ENCODE results near the gene MED6.

MED6 gene

DNA sequence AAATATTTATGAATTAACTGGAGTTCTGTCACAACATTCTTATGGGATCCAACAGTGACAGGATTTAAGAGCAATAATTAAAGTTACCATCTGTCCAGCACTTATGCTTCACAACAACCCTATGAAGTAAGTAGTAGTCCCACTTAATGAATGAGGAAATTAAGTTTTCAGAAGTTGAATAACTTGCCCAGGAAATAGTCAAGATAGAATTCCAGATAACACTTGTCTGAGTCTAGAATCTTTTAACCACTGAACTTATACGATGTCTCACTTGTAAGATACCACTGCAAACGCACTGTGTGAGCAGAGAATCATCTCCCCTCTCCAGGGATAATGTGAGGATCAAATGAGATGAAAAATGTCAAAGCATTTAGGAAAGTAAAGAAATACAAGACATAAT is 38.0 kb upstream of the MED6 start:
- TF ChIP-seq, protein P1, sequence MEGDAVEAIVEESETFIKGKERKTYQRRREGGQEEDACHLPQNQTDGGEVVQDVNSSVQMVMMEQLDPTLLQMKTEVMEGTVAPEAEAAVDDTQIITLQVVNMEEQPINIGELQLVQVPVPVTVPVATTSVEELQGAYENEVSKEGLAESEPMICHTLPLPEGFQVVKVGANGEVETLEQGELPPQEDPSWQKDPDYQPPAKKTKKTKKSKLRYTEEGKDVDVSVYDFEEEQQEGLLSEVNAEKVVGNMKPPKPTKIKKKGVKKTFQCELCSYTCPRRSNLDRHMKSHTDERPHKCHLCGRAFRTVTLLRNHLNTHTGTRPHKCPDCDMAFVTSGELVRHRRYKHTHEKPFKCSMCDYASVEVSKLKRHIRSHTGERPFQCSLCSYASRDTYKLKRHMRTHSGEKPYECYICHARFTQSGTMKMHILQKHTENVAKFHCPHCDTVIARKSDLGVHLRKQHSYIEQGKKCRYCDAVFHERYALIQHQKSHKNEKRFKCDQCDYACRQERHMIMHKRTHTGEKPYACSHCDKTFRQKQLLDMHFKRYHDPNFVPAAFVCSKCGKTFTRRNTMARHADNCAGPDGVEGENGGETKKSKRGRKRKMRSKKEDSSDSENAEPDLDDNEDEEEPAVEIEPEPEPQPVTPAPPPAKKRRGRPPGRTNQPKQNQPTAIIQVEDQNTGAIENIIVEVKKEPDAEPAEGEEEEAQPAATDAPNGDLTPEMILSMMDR (IDR thresholded peaks at IDR 0.05; ENCODE audit: low read length), result no peak
- Histone ChIP-seq H3F3A (ENCODE audit: insufficient read depth, low read length) (no peaks in the 10 kb centered on the region), H3K27me3 (replicated peaks; ENCODE audit: insufficient read depth, low read length) (no peaks in the 10 kb centered on the region), H3K4me2 (ENCODE audit: low read depth, low read length) (no peak overlapping the region), H3K9me2 (replicated peaks; ENCODE audit: insufficient read depth, low read length) (no peaks in the 10 kb centered on the region), H3K79me2 (ENCODE audit: low read length) (no peaks in the 10 kb centered on the region), H3K27ac (ENCODE audit: low read length) (no peak overlapping the region), H3K4me3 (ENCODE audit: low read length) (no peak overlapping the region), H4K20me1 (ENCODE audit: insufficient read depth, low read length) (no peaks in the 10 kb centered on the region), H3K9me3 (replicated peaks; ENCODE audit: insufficient read depth, low read length) (no peaks in the 10 kb centered on the region), H2AFZ (ENCODE audit: low read length) (no peak overlapping the region), H3K9ac (ENCODE audit: low read length) (no peak overlapping the region), H3K4me1 (ENCODE audit: low read length) (peaks cover 6% of the 10 kb centered on the region; the same call in 1 of the 2 replicates), H3K36me3 (replicated peaks; ENCODE audit: insufficient read depth, low read length) (no peaks in the 10 kb centered on the region)
- no peak for DNase-seq

DNA sequence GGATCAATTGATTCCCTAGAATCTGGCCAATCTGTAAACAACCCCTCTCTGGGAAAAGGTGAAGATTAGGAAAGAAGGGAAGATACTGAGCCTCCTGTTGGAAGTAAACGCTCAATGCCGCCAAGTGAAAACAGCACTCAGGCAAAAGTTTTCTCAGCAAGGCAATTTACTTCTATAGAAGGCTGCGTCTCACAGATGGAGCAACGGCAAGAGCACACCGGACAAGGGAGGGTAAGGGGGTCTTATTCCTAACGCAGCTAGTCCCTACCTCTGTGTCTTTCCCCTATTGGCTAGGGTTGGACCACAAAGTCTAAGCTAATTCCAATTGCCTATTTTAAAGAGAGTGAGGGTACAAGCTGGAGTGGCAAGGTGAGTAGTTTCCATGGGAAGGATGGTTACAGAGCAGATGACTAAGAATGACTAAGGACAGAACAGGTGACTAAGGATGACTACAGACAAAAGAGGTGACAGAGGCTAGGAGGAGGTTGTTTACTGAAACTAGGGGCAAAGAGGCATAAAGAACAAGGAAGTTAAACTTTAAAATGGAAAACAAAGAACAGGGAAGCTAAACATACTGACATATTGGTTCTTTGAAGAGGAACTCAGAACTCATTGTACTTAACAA is 35.6 kb upstream of the MED6 start:
- no peak overlapping the region for H3K27ac ChIP-seq (ENCODE audit: low read length)
- TF ChIP-seq, protein P1 (IDR thresholded peaks at IDR 0.05; ENCODE audit: low read length), result no peak
- TF ChIP-seq EZH2 (optimal IDR thresholded peaks at IDR 0.05; ENCODE audit: low read depth, low read length) (no peak), EZH2phosphoT487 (IDR thresholded peaks at IDR 0.05; ENCODE audit: low read length) (no peak)
- peaks cover 6% of the 10 kb centered on the region; the same call in 1 of the 2 replicates for H3K4me1 ChIP-seq (ENCODE audit: low read length)
- H3K4me3 ChIP-seq (ENCODE audit: low read length), result no peak overlapping the region
- no peaks in the 10 kb centered on the region for H3F3A ChIP-seq (ENCODE audit: insufficient read depth, low read length)
- no peaks in the 10 kb centered on the region for H3K27me3 ChIP-seq (replicated peaks; ENCODE audit: insufficient read depth, low read length)
- no peaks in the 10 kb centered on the region for H3K36me3 ChIP-seq (replicated peaks; ENCODE audit: insufficient read depth, low read length)
- no peak for DNase-seq
- H4K20me1 ChIP-seq (ENCODE audit: insufficient read depth, low read length), result no peaks in the 10 kb centered on the region
- H3K9ac ChIP-seq (ENCODE audit: low read length), result no peak overlapping the region
- no peaks in the 10 kb centered on the region for H3K79me2 ChIP-seq (ENCODE audit: low read length)
- no peak overlapping the region for H2AFZ ChIP-seq (ENCODE audit: low read length)
- H3K4me2 ChIP-seq (ENCODE audit: low read depth, low read length), result no peak overlapping the region
- H3K9me3 ChIP-seq (replicated peaks; ENCODE audit: insufficient read depth, low read length), result no peaks in the 10 kb centered on the region
- no peaks in the 10 kb centered on the region for H3K9me2 ChIP-seq (replicated peaks; ENCODE audit: insufficient read depth, low read length)

DNA sequence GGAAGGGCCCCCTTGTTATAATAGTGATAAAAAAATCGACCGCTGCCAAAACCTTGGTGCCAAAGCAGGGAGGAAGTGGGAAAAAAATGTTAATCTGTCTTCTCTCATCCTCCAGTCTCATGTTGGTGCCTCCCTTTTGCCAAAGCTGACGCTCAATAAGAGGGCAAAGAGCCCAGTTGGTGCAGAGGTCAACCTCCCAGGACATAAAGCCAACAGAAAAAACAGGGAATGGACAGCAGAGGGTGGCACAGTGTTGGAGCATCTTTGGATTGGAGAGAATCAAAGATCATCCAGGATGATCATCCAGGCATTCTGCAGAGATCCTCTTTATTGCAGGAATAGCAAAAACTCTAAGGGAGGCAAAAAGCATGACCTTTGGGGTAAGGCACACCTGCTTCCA is 31.5 kb upstream of the MED6 start:
- Histone ChIP-seq H2AFZ (ENCODE audit: low read length) (no peak overlapping the region), H3K36me3 (replicated peaks; ENCODE audit: insufficient read depth, low read length) (no peaks in the 10 kb centered on the region), H3K9me3 (replicated peaks; ENCODE audit: insufficient read depth, low read length) (no peaks in the 10 kb centered on the region)

More for the DNA sequence above, 31.5 kb upstream of the MED6 start:
- Histone ChIP-seq H3K4me3 (ENCODE audit: low read length) (no peak overlapping the region), H3K79me2 (ENCODE audit: low read length) (no peaks in the 10 kb centered on the region), H4K20me1 (ENCODE audit: insufficient read depth, low read length) (no peaks in the 10 kb centered on the region), H3K9ac (ENCODE audit: low read length) (no peak overlapping the region), H3F3A (ENCODE audit: insufficient read depth, low read length) (no peaks in the 10 kb centered on the region), H3K27ac (ENCODE audit: low read length) (no peak overlapping the region), H3K4me2 (ENCODE audit: low read depth, low read length) (no peak overlapping the region), H3K9me2 (replicated peaks; ENCODE audit: insufficient read depth, low read length) (no peaks in the 10 kb centered on the region), H3K4me1 (ENCODE audit: low read length) (no peaks in the 10 kb centered on the region), H3K27me3 (replicated peaks; ENCODE audit: insufficient read depth, low read length) (no peaks in the 10 kb centered on the region)
- no peak for DNase-seq
- TF ChIP-seq, protein P1 (IDR thresholded peaks at IDR 0.05; ENCODE audit: low read length), result no peak
- TF ChIP-seq EZH2phosphoT487 (IDR thresholded peaks at IDR 0.05; ENCODE audit: low read length), result no peak
- no peak for TF ChIP-seq EZH2 (optimal IDR thresholded peaks at IDR 0.05; ENCODE audit: low read depth, low read length)

Measured in MM.1S (cell line).